Small intestine (tissue), 7 donors: ENCODE results near the gene PACRG. TPM values are rescaled to one million over a fixed set of nuclear protein-coding genes. Genes with fewer than 3 reads are reported as not detected.

Experiments
- DNase-seq, 2 donors: peaks; one replicate each; pipeline versions ENCODE4 v3.0.0 to v3.0.0-alpha.2; 2013
- FAIRE-seq: peaks from 2 replicates; lab custom pipeline; 2012; peaks lifted over from hg19 to GRCh38; lab: Jason Lieb, UNC
- H3K27ac ChIP-seq, 3 donors: one replicate each; pipeline ENCODE4 v1.5.1; 2013; ENCODE audit warnings: low read length in 2 of 3, mild to moderate bottlenecking in 2 of 3, control low read depth in 1 of 3, inconsistent platforms in 1 of 3, low read depth in 1 of 3, moderate library complexity in 1 of 3
- H3K27me3 ChIP-seq, 3 donors: one replicate each; pipeline ENCODE4 v1.6.1; 2013; ENCODE audit warnings: low read length in 3 of 3, inconsistent platforms in 1 of 3; ENCODE audit not compliant: control insufficient read depth in 3 of 3, insufficient read depth in 3 of 3
- H3K36me3 ChIP-seq, 3 donors: one replicate each; pipeline ENCODE4 v1.6.1; 2013; ENCODE audit warnings: low read length in 3 of 3, inconsistent platforms in 1 of 3, low read depth in 1 of 3, mild to moderate bottlenecking in 1 of 3, moderate library complexity in 1 of 3; ENCODE audit not compliant: control insufficient read depth in 3 of 3, insufficient read depth in 2 of 3
- H3K4me1 ChIP-seq, 3 donors: one replicate each; pipeline ENCODE4 v1.6.1; 2013; ENCODE audit warnings: low read length in 2 of 3, inconsistent platforms in 1 of 3, low read depth in 1 of 3, mild to moderate bottlenecking in 1 of 3, moderate library complexity in 1 of 3; ENCODE audit not compliant: control insufficient read depth in 3 of 3, insufficient read depth in 2 of 3
- H3K4me3 ChIP-seq, 3 donors: one replicate each; pipeline ENCODE4 v1.5.1; 2013; ENCODE audit warnings: low read length in 3 of 3, control low read depth in 1 of 3, inconsistent platforms in 1 of 3, low read depth in 1 of 3, mild to moderate bottlenecking in 1 of 3, moderate library complexity in 1 of 3
- H3K9me3 ChIP-seq, 2 donors: one replicate each; pipeline ENCODE4 v1.6.1; 2013; ENCODE audit warnings: low read depth in 1 of 2, low read length in 1 of 2; ENCODE audit not compliant: control insufficient read depth in 2 of 2, insufficient read depth in 1 of 2
- WGBS, 3 donors: extraction: QIAGEN DNeasy Blood & Tissue Kit; methylation state at CpG; one replicate each; pipeline ENCODE4 v1.1.7; 2013; 5-methylcytosine and 5-hydroxymethylcytosine counted together
- polyA plus RNA-seq, 4 donors: library from polyadenylated mRNA; stranded (reverse) in 3 of 4; unstranded in 1 of 4; fragments of 200-250 nt in 3 of 4; fragments of 120-200 nt in 1 of 4; gene quantifications; one replicate each; pipeline versions ENCODE4 v1.2.1 to v1.2.3, GENCODE V29; 2013
- donor health status: healthy with polysubstance abuse.
- donor health status: control.
- donor health status: control.
- donor health status: Bipolar disorder and iron deficiency.
- donor health status: healthy.

PACRG gene
- polyA plus RNA-seq, 4 donors, result 0.49 to 1.5 TPM; not detected in 2

DNA sequence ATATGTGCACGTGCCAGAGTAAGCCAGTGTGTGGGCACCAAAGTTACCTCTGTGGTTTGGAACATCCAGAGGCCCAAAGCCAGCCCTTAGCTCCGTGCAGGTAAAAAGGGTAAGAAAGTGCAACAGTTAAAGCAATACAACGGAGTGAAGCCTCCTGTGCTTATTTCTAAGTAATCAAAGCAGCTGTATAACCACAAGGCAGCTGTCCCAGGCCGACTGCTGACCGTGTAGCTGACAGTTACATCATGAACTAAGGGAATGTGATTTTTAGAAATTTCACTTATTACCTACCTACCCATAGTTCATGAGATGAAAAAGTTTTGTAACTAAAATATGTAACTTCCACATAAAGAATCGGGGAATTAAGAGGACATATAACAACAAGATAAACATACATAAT is 565.5 kb downstream of the PACRG start:
- Histone ChIP-seq H3K4me1 (no peaks in the 10 kb centered on the region), H3K9me3 (peaks cover 0 to 1% of the 10 kb centered on the region in 2 donors), H3K27me3 (no peaks in the 10 kb centered on the region), H3K27ac (no peak overlapping the region), H3K4me3 (no peak overlapping the region), H3K36me3 (no peaks in the 10 kb centered on the region)
- DNase-seq, result no peak
- FAIRE-seq, result no peak
- WGBS, 3 donors, result 81 to 82% (median 82%) methylated on average over 6 of the region's 6 CpGs

DNA sequence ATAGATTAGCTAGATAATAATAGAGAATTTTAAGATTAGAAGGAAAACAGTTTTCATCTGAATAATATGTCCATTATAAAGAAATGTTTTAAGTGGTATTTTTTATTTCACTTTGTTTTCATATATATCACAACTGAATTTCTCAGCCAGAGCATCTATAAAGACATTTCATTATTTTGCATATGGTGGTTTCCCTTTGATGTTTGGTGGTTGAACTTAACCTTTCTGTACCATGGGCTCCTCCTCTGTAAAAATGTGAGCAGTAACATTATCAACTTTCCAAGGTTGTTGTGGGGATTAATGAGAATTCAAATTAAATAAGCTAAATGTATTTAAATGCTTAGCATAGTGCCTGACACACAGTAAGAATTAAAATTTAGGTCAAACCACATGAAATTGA is 567.0 kb downstream of the PACRG start:
- Histone ChIP-seq H3K9me3 (peaks cover 0 to 1% of the 10 kb centered on the region in 2 donors), H3K4me3 (no peak overlapping the region), H3K27me3 (no peaks in the 10 kb centered on the region), H3K4me1 (no peaks in the 10 kb centered on the region), H3K36me3 (no peaks in the 10 kb centered on the region), H3K27ac (no peak overlapping the region)
- DNase-seq (no peak), FAIRE-seq (no peak)

DNA sequence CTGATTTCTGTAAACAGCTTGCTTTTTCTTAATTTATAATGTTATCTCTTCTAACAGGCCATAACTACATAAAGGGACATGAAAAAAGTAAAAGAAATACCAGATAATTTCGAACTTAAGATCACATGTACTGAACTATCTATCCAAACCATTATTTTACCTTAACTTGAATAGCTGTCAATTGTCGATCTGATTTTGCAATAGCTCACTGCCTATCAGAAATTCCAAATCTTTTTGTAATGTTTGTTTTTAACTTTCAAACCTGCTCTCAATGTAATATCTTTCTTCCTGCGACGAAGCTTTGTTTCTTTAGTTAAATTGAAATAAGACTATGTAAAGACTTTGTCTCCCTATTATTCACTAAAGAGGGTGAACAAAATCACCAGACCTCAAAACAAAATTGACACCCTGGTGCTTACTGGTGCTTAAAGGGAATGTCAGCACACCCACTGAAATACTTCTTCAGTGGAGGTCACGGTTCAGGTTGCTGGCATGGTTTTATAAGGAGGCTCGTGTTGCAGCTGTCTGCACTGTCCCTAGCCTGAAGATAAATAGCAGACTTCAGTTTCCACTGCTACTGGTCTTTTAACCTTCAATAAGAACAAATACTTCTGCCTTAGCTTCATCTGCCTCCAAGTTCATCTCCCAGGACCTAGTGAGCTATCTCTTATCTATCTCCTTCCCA is 569.2 kb downstream of the PACRG start:
- Histone ChIP-seq H3K36me3 (no peaks in the 10 kb centered on the region), H3K27me3 (no peaks in the 10 kb centered on the region), H3K4me3 (no peak overlapping the region), H3K4me1 (no peaks in the 10 kb centered on the region), H3K27ac (no peak overlapping the region), H3K9me3 (peaks cover 0 to under 1% of the 10 kb centered on the region in 2 donors)
- WGBS, 3 donors, result 52 to 66% (median 64%) methylated on average over 6 of the region's 6 CpGs
- DNase-seq, result no peak
- no peak for FAIRE-seq

DNA sequence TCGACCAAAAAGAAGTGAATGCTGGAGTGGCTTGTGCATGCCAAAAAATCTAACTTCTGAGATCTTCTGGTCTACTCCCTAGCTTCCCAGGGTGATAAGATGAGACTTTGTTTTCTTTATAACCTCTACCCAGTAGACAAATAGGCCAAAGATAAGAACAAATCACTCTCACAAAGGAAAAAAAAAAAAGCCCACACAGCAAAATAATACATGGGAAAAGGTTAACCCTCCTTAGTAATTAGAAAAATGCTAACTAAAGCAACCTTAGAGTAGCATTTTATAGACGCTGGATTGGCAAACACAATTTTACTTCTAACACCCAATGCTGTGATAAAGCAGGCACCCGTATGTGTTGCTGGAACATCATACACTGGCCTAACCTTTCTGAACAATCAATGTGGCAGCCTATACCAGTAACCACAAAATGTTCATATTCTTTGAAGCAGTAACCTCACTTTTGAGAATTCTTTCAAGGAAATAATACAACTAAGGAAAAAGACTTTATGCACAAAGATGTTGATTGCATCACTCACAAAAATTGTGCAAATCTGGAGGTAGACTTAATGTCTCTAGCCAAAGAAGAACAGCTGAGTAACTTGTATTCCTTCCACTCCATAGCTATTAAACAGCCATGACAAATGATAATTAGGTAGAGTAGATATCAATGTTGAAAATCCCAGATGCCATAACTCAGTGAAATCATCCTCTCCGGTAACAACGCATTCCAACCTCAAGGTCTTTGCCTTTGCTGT is 570.5 kb downstream of the PACRG start:
- Histone ChIP-seq H3K4me3 (no peak overlapping the region), H3K4me1 (no peaks in the 10 kb centered on the region), H3K27me3 (no peaks in the 10 kb centered on the region), H3K27ac (no peak overlapping the region), H3K36me3 (no peaks in the 10 kb centered on the region), H3K9me3 (no peaks in the 10 kb centered on the region)
- no peak for FAIRE-seq
- no peak for DNase-seq
- WGBS, 3 donors, result 60 to 83% (median 63%) methylated on average over 5 of the region's 5 CpGs

DNA sequence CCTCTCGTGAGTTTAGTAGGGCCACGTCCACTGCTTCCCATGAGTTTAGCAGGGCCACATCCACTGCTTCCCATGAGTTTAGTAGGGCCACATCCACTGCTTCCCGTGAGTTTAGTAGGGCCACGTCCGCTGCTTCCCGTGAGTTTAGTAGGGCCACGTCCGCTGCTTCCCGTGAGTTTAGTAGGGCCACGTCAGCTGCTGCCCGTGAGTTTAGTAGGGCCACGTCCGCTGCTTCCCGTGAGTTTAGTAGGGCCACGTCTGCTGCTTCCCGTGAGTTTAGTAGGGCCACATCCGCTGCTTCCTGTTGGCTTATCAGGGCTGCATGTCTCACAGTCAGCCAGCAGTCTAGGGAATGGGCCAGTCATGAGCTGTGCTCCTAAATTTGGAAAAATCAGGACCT is 573.1 kb downstream of the PACRG start:
- DNase-seq (no peak), FAIRE-seq (no peak)
- H3K9me3 ChIP-seq, result no peaks in the 10 kb centered on the region
- WGBS, 3 donors, result 68 to 88% (median 79%) methylated on average over 14 to 17 of the region's 17 CpGs
- no peak overlapping the region for H3K4me3 ChIP-seq
- H3K27ac ChIP-seq, result no peak overlapping the region
- no peaks in the 10 kb centered on the region for H3K36me3 ChIP-seq
- H3K4me1 ChIP-seq, result no peaks in the 10 kb centered on the region
- H3K27me3 ChIP-seq, result no peaks in the 10 kb centered on the region

DNA sequence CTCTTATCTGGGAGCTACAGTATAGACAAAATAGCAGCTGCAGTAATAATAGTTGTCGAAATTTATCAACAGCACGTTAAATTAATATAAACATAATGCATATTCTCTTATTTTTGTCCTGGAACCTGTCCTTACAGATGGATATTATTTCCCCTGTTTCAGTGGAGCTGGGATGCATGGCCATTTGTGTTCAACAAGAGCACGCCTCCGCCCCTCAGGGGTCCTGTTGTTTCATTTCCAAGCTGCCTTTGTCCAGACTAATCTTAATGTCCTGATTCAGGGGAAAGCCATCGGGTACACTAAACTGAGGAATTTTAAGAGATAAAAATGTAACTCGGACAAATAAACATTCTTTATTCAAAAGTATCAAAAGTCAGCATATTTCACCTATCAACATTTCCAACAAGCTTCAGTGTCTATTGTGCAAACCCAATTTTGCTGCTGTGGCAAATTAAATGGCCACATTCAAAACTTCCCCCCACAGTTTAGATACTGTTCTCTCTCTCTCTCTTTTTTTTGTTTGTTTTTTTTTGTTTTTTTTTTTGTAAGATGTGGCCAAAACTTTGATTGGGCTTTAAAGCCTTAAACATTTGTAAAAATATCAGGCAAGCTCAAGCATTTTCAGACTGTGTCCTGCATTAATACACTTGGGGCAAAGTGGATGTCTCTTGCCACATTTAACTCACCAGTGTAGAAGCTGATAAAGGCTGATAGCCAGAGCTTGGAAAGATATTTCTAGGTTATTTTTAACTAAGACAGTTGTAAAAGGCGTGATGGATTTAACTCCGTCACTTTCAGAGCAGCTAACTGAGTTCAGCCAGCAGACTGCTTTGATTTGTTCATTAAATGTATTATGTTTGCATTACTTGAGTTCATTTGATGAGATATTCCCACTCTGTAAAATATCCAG is 574.2 kb downstream of the PACRG start:
- DNase-seq, result no peak
- H3K4me1 ChIP-seq, result no peaks in the 10 kb centered on the region
- H3K4me3 ChIP-seq, result no peak overlapping the region
- no peak overlapping the region for H3K27ac ChIP-seq
- H3K36me3 ChIP-seq, result no peaks in the 10 kb centered on the region
- H3K27me3 ChIP-seq, result no peaks in the 10 kb centered on the region
- FAIRE-seq, result no peak
- no peaks in the 10 kb centered on the region for H3K9me3 ChIP-seq
- WGBS, 3 donors, result 49 to 64% (median 53%) methylated on average over 8 of the region's 8 CpGs

DNA sequence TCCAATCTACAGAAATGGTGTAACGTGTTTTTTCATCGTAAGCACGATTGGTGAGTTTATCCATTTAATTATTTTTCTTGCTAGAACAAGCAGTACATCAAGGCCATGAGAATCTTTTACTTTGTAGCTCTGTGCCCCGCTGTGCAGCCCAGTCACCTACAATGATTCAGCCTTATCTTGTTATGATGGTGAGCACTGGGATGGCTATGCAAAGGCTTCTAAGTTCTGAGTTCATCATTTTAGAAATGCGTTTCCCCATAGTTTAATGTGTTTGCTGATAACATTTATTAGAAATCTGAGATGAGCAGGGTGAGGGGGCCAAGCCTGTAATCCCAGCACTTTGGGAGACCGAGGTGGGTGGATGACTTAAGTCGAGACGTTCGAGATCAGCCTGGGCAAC is 575.0 kb downstream of the PACRG start:
- WGBS, 3 donors, result 81 to 85% (median 82%) methylated on average over 9 of the region's 9 CpGs
- DNase-seq (no peak), FAIRE-seq (no peak)
- Histone ChIP-seq H3K27me3 (no peaks in the 10 kb centered on the region), H3K36me3 (no peaks in the 10 kb centered on the region), H3K4me3 (no peak overlapping the region), H3K4me1 (no peaks in the 10 kb centered on the region), H3K9me3 (no peaks in the 10 kb centered on the region), H3K27ac (no peak overlapping the region)

DNA sequence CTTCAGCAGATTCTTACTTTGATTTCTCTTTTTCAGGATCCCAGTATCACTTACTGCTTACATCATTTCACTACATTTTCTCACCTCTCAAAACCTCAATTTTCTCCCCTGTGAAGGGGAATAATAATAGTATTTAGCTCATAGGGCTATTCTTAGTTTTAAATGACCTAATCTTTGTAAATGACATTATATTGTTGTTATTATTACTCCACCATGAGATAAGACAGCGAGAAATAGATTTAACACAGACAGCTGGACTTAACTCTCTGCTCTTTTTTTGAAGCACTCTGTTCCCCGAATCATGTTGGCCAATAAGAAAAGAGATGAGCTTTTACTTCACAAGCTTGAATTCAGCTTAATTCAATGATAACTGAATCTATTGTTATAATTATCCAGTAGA is 578.2 kb downstream of the PACRG start:
- Histone ChIP-seq H3K36me3 (no peaks in the 10 kb centered on the region), H3K4me1 (no peaks in the 10 kb centered on the region), H3K27me3 (no peaks in the 10 kb centered on the region), H3K9me3 (no peaks in the 10 kb centered on the region), H3K27ac (no peak overlapping the region), H3K4me3 (no peak overlapping the region)
- 69 to 81% (median 72%) methylated on average over 2 of the region's 2 CpGs for WGBS, 3 donors
- FAIRE-seq (no peak), DNase-seq (no peak)
